Thyroid gland (tissue), 4 donors: Measurements from ENCODE around the gene PPP2R5B. TPM values are rescaled to one million over a fixed set of nuclear protein-coding genes. Genes with fewer than 3 reads are reported as not detected.

ENCODE experiments used
- DNase-seq, 2 donors: peaks; one replicate each; pipeline ENCODE4 v3.0.0-alpha.2; 2019
- H3K27ac ChIP-seq, 3 donors: fragments of 200-600 bp; sonication (generic); 1 replicate in 2 of 3; 2 replicates in 1 of 3; pipeline ENCODE4 v1.5.1; 2016 to 2019; ENCODE audit warnings: mild to moderate bottlenecking in 1 of 3, moderate library complexity in 1 of 3
- H3K27me3 ChIP-seq: fragments of 200-600 bp; sonication (generic); one replicate; pipeline ENCODE4 v1.5.1; 2019
- H3K36me3 ChIP-seq, 2 donors: fragments of 200-600 bp; sonication (generic); one replicate each; pipeline ENCODE4 v1.5.1; 2016 to 2019
- H3K4me1 ChIP-seq, 2 donors: fragments of 200-600 bp; sonication (generic); one replicate each; pipeline ENCODE4 v1.5.1; 2017 to 2019
- H3K4me3 ChIP-seq, 3 donors: fragments of 200-600 bp; sonication (generic); replicated peaks in 1 of 3; 1 replicate in 2 of 3; 2 replicates in 1 of 3; pipeline ENCODE4 v1.5.1; 2016; ENCODE audit warnings: mild to moderate bottlenecking in 1 of 3
- H3K9me3 ChIP-seq: fragments of 200-600 bp; sonication (generic); one replicate; pipeline ENCODE4 v1.5.1; 2017
- POLR2A ChIP-seq, 2 donors: fragments of 450-650 bp; IDR thresholded peaks; one replicate each; pipeline ENCODE4 v1.6.1; 2017; ENCODE audit warnings: antibody characterized with exemption in 2 of 2, mild to moderate bottlenecking in 2 of 2, moderate library complexity in 1 of 2
- WGBS, 2 donors: methylation state at CpG; one replicate each; pipeline ENCODE4 v1.1.5; 2017; 5-methylcytosine and 5-hydroxymethylcytosine counted together
- intact Hi-C: fragments of 100-400 bp; cut with DNase I; formaldehyde crosslinking; loops from one replicate; pipeline ENCODE4 v1.15.1; 2023
- total RNA-seq, 4 donors: library from RNA; depleted of rRNA; stranded (reverse); fragments of >200 nt; gene quantifications; one replicate each; pipeline ENCODE4 v1.2.3, GENCODE V29; 2016
- TF ChIP-seq, protein P1 (sequence below), 6 experiments: fragments of 200-600 bp in 3 of 6; fragments of 450-650 bp in 3 of 6; sonication (generic) in 3 of 6; IDR thresholded peaks; one replicate each; pipeline ENCODE4 v1.5.1; 2016 to 2019; ENCODE audit warnings: antibody characterized with exemption in 6 of 6, mild to moderate bottlenecking in 2 of 6, inconsistent platforms in 1 of 6, moderate library complexity in 1 of 6

The PPP2R5B gene
- total RNA-seq, 4 donors from 2014 or later: 14.8 to 30.1 (median 21.7) TPM

DNA sequence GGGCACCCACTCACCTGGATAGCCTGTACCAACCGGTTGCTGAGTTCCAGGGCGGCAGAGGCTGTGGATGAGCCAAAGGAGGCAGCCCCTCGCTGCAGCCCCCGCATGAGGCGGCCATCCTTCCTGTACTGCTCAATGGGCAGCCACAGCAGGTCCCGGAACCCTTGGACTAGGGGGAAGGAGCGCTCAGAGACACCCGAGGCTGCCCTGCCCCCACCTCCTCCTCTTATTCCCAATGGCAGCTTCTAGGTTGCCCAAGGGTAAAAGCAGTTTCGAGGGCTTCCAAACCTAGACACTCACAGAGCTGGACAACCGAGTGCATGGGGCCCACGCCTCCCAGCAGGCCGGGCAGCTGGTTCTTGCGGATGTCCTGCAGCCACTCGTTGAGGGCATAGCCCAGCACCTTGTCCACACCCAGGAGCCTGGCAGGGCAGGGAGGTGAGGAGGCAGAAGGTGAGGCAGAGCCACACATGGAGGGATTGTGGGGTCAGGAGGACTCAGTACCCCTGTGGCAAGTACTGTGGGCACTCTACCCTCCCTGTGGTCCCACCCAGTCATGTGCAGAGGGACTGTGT is 28.0 kb upstream of the PPP2R5B start:
- TF ChIP-seq POLR2A (IDR thresholded peaks at IDR 0.05): no peak
- TF ChIP-seq, protein P1, sequence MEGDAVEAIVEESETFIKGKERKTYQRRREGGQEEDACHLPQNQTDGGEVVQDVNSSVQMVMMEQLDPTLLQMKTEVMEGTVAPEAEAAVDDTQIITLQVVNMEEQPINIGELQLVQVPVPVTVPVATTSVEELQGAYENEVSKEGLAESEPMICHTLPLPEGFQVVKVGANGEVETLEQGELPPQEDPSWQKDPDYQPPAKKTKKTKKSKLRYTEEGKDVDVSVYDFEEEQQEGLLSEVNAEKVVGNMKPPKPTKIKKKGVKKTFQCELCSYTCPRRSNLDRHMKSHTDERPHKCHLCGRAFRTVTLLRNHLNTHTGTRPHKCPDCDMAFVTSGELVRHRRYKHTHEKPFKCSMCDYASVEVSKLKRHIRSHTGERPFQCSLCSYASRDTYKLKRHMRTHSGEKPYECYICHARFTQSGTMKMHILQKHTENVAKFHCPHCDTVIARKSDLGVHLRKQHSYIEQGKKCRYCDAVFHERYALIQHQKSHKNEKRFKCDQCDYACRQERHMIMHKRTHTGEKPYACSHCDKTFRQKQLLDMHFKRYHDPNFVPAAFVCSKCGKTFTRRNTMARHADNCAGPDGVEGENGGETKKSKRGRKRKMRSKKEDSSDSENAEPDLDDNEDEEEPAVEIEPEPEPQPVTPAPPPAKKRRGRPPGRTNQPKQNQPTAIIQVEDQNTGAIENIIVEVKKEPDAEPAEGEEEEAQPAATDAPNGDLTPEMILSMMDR (IDR thresholded peaks at IDR 0.05): no peak
- 89 to 95% methylated on average over 10 to 13 of the region's 14 CpGs for WGBS, 2 donors
- Histone ChIP-seq H3K4me3 (no peak overlapping the region), H3K36me3 (peaks cover 16 to 25% of the 10 kb centered on the region in 2 donors), H3K27ac (no peak overlapping the region), H3K4me1 (peaks cover 0 to 3% of the 10 kb centered on the region in 2 donors), H3K9me3 (no peaks in the 10 kb centered on the region), H3K27me3 (no peaks in the 10 kb centered on the region)
- DNase-seq: no peak
- intact Hi-C loops: loop anchor here (10.0 kb wide), 1 partner anchor 112 kb away; no protein-coding TSS in a partner anchor

DNA sequence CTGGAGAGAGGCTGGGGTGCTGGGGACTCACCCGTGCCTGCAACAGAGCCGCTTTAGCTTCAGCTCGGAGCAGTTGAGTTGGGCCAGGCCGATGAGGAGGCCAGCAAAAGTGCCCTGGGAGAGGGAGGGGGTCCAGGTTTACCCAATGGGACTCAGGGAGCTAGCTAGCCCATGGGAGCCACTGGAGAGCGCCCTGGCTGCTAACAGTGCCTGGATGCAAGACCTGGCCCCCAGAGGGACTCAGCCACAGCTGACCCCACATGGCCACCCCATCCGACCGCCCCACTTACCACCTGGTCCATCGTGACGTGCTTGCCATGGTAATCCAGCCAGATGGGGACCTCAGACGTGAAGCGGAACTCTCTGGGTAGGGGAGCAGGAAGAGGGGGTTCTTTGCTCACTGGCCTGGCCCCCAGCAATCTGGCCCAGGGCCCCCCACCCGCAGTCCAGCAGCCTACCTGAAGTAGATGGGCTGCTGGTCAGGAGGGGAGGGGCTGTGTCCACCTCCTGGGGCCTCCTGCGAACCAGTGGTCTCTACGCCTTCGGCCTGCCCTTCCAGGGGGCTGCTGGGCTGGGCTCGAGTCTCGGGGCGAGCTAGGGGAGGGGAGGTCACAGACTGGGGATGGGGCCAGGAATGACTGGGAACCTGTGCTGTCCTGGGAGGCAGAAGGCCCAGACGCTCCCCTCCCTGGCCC is 27.0 kb upstream of the PPP2R5B start:
- TF ChIP-seq, protein P1 (IDR thresholded peaks at IDR 0.05): no peak
- no peak for TF ChIP-seq POLR2A (IDR thresholded peaks at IDR 0.05)
- 94 to 96% methylated on average over 10 to 15 of the region's 19 CpGs for WGBS, 2 donors
- peaks cover 26 to 34% of the 10 kb centered on the region in 2 donors for H3K36me3 ChIP-seq
- no peak overlapping the region for H3K27ac ChIP-seq
- no peaks in the 10 kb centered on the region for H3K9me3 ChIP-seq
- intact Hi-C loops: loop anchor here (10.0 kb wide), 1 partner anchor 113 kb away; no protein-coding TSS in a partner anchor
- H3K4me1 ChIP-seq: peaks cover 0 to 3% of the 10 kb centered on the region in 2 donors
- DNase-seq: no peak
- no peaks in the 10 kb centered on the region for H3K27me3 ChIP-seq
- H3K4me3 ChIP-seq: no peak overlapping the region

DNA sequence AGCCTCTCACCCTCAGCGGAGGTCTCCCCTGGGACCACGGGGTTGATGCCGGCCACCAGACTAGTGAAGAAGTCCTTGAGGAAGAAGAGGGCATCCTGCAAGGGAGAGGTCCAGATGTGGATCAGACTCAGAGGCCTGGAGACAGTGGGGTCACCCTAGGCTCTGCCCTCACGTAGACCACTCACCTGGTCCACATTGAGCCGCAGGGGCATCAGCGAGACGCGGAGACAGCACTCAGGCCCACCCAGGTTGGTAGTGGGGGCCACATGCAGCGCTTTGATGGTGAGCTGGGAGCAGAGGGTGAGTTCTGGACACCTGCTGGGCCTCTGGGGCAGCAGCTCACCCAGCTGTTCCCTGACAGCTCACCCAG is 26.4 kb upstream of the PPP2R5B start:
- 95% methylated on average over 4 to 7 of the region's 9 CpGs for WGBS, 2 donors
- Histone ChIP-seq H3K9me3 (no peaks in the 10 kb centered on the region), H3K4me1 (peaks cover 0 to 3% of the 10 kb centered on the region in 2 donors), H3K4me3 (no peak overlapping the region), H3K36me3 (peaks cover 31 to 40% of the 10 kb centered on the region in 2 donors), H3K27me3 (no peaks in the 10 kb centered on the region), H3K27ac (no peak overlapping the region)
- no peak for DNase-seq
- TF ChIP-seq, protein P1 (IDR thresholded peaks at IDR 0.05): no peak
- no peak for TF ChIP-seq POLR2A (IDR thresholded peaks at IDR 0.05)
- intact Hi-C loops: loop anchor here (10.0 kb wide), 1 partner anchor 113 kb away; no protein-coding TSS in a partner anchor

GRCh38 chr11:64898541-64898940 is 25.9 kb upstream of the PPP2R5B start:
- no peak for TF ChIP-seq POLR2A (IDR thresholded peaks at IDR 0.05)
- TF ChIP-seq, protein P1 (IDR thresholded peaks at IDR 0.05): no peak
- DNase-seq: no peak
- 91 to 98% methylated on average over 8 to 13 of the region's 19 CpGs for WGBS, 2 donors
- Histone ChIP-seq H3K27ac (no peak overlapping the region), H3K36me3 (peaks cover 36 to 43% of the 10 kb centered on the region in 2 donors), H3K4me3 (no peak overlapping the region), H3K27me3 (no peaks in the 10 kb centered on the region), H3K4me1 (peaks cover 0 to 3% of the 10 kb centered on the region in 2 donors), H3K9me3 (no peaks in the 10 kb centered on the region)
- intact Hi-C loops: loop anchor here (10.0 kb wide), 1 partner anchor 114 kb away; no protein-coding TSS in a partner anchor

GRCh38 chr11:64900263-64900678 is 24.2 kb upstream of the PPP2R5B start:
- DNase-seq: no peak
- H3K9me3 ChIP-seq: no peaks in the 10 kb centered on the region
- no peaks in the 10 kb centered on the region for H3K27me3 ChIP-seq
- no peak overlapping the region for H3K27ac ChIP-seq
- intact Hi-C loops: no loop called here
- H3K4me3 ChIP-seq: no peak overlapping the region
- H3K4me1 ChIP-seq: no peaks in the 10 kb centered on the region
- no peak for TF ChIP-seq POLR2A (IDR thresholded peaks at IDR 0.05)
- TF ChIP-seq, protein P1 (IDR thresholded peaks at IDR 0.05): no peak
- WGBS, 2 donors: 89 to 93% methylated on average over 13 to 14 of the region's 14 CpGs
- peaks cover 40 to 51% of the 10 kb centered on the region in 2 donors for H3K36me3 ChIP-seq
